ENCODE data around the gene RGS13.

- no peak for TF ChIP-seq POLR2AphosphoS5 (IDR thresholded peaks at IDR 0.05)
- no peak for TF ChIP-seq POLR2A (IDR thresholded peaks at IDR 0.05)
- no peak for TF ChIP-seq CTCF (IDR thresholded peaks at IDR 0.05)
- no peak for TF ChIP-seq EP300 (IDR thresholded peaks at IDR 0.05)
Measured at GRCh38 chr1:192633533-192634253, 2.3 kb upstream of the RGS13 start.

Data from gastroesophageal sphincter (tissue), 3 donors.